HG02610 (cell line): ENCODE measurements around the gene TMC6.
"Not testable (repeated sequence)": the region's sequence is repeated elsewhere in the genome, so short reads cannot be mapped to it uniquely, and the experiment has no call there.

Experiments used
- ATAC-seq: cut with Tn5 transposase; IDR thresholded peaks from one replicate; pipeline ENCODE4 v1.9.1; 2021; ENCODE audit warnings: mild to moderate bottlenecking, moderate library complexity; ENCODE audit not compliant: unreplicated experiment

The TMC6 gene

DNA sequence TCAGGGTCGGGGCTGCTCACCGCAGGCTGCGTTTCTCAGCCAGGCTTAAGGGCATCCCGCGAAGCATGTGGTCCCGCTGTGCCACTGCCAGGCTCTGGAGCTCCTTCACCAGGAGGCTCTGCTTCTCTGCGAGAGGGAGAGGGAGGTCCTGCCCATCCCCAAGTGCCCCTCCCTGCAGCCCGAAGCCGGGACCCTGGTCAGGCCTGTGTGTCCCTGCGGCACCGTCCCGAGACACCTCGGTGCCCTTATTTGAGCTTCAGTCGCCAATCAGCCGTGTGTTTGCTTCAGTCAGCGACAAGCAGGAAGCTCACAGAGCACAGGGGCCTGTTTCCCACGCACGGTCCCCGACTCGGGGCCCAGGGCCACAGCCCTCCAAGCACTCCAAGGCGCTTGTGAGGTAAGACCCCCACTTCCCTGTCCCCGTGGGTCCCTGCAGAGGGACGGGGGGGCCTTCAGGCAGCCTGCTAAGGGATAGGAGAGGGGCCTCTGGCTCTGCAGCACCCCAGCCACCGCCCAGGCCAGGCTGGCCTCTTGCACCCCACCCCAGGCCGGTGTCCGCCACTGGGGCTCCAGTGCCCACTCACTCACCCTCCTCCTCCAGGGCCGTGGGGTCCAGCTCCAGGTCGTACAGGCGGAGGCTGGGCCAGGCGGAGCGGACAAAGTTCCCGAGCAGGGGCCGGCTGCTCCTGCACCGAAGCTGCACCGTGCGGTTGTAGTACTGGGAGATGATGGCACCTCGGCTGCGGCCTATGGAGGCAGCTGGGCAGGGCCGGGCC is 3.2 kb downstream of the TMC6 start:
- ATAC-seq: no peak

DNA sequence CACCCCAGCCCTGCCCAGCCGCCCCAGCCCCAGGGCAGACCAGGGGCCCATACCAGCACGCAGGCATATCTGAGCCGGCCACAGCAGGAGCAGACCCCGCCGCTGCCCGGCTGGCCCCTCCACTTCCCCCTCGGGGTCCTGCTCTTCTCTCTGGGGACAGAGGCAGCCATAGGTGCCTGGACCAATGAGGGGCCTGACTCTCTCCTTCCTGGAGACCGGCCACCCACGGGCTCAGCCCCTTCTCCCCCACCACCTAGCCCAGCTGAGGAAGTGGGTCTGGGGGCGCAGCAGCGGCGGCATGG is 3.8 kb downstream of the TMC6 start:
- ATAC-seq: no peak

DNA sequence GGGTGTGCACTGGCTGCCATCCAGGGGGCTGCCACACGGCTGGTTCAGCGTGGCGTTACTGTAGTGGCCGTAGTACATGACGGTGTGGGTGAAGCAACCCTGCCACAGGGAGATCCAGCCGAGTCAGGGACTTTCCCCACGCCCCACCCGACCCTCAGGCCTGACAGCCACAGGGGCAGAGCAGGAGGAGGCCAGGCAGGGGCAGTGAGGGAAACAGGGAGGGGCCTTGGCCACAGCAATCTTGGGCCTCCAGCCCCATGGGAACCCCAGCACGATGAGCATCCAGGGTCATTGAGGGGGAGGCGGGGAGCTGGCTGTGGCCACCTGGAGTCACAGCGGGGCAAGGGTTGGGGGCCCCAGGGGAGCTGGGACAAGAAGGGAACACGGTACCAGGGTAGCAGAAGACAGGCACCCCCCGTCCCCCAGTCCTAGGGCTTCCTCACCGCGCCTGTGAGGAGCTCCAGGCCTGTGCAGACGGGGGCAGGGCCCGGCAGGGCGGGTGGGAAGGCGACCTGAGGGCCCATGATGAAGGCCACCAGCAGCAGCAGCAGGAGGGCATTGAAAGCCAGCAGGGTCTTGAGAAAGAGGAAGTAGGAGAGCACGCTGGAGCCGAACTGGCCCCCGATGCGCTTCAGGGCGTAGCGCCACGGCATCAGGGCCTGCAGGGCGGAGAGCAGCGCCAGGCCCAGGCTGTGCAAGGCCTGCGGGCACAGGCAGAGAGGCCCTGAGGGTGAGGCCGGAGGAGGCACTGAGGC is 4.3 kb downstream of the TMC6 start:
- no peak for ATAC-seq

GRCh38 chr17:78123258-78123929 is 5.2 kb downstream of the TMC6 start:
- ATAC-seq: no peak

- no peak for ATAC-seq
These were observed 5.7 kb downstream of the TMC6 start for GRCh38 chr17:78122931-78123249.

DNA sequence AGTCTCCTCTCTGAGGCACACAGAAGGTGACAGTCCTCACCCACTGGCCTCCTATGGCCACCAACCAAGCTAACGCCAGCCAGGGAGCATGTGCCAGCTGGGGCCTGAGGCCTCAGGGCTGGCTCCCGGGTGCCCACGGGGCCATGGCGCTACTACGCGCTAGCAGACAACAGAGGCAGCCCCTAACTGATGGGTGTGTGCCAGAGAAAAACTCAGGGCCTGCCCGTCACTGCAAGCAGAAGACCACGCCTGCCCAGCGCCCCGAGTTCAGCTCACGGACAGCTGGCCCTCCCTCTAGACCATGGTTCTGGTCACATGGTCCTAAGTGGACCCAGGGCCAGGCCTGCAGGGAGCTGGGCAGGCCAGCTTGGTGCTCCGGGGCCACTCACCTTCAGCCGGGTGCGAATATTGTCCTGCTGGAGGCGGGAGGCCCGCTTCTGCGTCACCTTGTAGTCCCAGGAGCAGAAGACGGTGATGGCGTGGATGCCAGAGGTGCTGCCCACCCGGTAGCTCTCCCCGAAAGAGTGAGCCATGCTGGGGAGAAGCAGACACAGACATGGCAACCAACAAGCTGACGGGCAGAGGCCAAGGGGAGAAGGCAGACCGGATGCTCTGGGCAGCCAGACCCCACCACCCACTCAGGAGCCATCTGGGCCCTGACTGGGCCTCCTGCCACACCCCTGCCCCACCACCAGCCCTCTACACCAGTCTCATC is 6.2 kb downstream of the TMC6 start:
- ATAC-seq: no peak

DNA sequence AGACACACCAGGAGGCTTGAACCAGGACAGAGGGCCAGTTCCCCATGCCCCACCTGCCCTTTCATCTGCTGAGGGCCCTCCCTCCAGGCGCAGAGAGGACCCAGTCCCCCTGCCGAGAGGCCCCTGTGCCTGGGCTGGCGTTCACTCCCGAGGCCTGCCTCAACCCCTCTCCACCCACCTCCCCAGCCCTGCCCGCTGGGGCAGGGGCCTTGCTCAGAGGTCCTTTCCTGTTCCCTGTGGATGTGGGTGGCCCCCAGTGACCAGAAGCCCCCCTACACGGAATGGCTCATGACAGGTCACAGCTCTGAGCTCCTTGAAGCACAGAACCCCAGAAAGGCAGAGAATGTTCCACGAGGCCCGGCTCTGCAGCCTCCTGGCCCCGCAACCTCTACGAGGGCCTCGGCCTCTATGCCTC is 6.7 kb downstream of the TMC6 start:
- no peak for ATAC-seq

DNA sequence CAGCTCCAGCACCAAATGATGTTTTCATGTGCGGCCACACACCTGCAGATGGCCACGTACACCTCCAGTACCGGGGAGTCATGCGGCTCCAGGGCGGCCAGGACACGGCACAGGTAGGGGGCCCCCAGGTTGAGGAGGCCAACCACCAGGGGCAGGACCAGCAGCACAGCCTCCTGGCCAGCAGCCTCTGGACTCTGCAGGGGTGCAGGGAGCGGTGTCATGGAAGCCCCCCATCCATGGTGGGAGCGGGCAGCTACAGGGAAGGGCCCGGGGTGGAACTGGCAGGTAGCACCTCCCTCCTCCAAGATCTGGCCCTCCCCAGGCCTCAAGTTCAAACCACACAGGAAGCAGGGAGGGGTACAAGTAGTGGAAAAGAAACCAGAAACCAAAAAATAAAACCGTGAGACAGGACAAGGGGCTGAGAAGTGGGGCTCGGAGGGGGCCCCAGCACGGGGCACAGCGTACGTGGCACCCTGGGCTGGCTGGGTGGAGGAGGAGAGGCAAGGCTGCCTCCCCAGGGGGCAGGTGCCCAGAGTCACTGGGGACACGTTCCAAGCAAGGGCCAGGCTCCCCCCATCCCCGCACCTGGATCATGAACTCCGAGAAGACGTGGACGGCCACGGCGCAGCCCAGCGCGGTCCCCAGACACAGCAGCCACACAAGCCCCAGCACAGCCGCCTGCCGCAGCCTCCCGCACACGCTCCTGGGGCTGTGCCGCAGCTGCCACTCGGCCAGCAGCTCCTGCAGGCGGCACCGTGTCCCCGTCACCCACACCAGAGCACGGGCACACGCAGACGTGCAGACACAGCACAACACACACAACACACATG is 7.4 kb downstream of the TMC6 start:
- ATAC-seq: no peak

DNA sequence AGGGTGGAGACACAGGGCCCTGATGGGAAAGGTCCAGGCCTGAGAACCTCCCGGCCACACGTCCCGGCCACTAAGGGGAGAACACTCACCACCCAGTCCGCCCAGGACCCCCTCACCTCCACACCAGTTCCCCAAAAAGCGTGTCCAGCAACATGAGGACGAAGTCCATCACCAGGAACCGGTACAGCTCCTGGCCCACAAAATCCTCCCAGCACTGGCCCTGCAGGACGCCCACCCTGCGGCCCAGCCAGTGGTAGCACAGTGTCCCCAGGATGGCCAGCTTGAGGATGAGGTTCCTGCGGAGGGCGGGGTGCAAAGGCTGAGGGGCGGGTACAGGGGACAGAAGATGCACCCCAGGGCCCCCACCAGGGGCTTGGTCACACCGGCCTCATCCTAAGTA is 8.0 kb downstream of the TMC6 start:
- ATAC-seq: no peak

DNA sequence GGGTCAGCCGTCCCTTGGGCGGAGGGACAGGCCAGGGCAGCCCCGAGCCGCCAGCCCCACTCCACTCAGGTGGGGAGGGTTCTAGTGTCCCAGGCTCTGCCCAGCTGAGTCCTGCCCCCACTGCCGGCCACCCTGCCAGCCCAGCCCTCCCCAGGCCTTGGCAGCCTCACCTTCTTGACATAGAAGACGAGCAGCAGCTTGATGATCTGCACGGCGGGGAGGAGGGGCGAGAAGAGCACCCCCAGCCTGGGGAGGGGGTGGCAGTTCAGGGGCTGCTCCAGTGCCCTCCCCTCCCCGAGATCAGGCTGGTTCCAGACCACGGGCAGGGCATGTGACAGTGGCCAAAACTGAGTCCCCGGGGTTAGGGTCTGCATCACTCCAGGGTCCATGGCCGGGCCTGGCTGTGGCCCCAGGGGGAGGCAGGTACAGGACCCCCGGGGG is 9.7 kb downstream of the TMC6 start:
- ATAC-seq: no peak

- ATAC-seq: no peak
These were observed 11.3 kb downstream of the TMC6 start for GRCh38 chr17:78117027-78117981.

- ATAC-seq: no peak
These were observed 12.1 kb downstream of the TMC6 start for GRCh38 chr17:78116411-78116810.

DNA sequence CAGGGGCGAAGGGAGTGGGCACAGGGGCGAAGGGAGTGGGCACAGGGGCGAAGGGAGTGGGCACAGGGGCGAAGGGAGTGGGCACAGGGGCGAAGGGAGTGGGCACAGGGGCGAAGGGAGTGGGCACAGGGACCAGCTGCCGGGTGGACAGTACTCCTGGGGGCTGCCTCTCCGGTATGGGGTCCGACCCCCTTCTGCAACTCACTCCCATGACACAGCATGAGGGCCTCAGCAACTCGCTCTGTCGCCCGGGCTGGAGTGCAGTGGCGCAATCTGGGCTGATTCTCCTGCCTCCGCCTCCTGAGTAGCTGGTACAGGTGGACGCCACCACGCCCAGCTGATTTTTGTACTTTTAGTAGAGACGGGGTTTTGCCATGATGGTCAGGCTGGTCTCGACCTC is 12.8 kb downstream of the TMC6 start:
- not testable (repeated sequence) for ATAC-seq

DNA sequence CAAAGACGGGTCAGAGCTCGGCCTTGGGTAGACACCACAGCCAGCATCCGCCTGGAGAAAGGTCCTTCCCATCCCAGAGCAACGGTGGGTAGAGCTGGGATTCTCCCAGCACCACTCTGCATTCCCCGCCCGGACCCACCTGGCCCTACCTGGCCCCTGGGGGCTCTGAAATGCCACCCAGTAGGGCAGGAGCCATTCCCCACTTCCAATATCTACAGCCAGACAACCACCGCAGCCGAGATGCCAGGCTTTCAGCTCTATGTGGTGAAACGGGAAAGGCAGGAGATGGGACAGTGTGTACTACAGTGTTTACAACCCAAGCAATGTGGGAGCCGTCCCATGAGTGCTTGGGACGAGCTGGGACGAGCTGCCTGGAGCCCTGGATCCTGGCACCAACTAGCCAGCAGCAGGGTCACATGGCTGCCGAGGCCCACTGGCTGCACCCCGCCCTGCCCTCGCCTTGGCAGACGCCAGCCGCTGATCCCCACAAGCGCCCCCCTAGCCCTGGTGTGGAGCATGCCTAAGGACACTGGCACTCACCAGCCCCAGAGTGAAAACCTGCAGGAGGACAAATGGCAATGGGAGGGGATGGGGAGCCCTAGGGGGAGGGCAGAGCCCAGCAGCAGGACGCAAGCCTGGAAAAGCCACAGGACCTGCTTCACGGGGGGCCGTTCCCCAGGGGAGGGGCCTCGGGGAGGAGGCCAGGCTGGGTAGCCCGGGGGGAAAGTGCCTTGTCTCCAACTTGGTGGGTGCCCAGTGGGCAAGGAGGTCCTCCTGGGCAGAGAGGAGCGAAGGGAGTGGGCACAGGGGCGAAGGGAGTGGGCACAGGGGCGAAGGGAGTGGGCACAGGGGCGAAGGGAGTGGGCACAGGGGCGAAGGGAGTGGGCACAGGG is 13.5 kb downstream of the TMC6 start:
- ATAC-seq: no peak

GRCh38 chr17:78113804-78114785 is 14.5 kb downstream of the TMC6 start:
- no peak for ATAC-seq

GRCh38 chr17:78112518-78113471 is 15.8 kb downstream of the TMC6 start:
- ATAC-seq: no peak
